GM12878 (cell line): ENCODE measurements around the gene DLG1. TPM values are rescaled to one million over a fixed set of nuclear protein-coding genes. Genes with fewer than 3 reads are reported as not detected.

Source experiments
- ATAC-seq: fragments of 200-7000 bp; cut with Tn5 transposase; 3 replicates; pipeline ENCODE4 v1.9.1; 2020; ENCODE audit warnings: mild to moderate bottlenecking, moderate library complexity
- BruUV-seq: library from RNA; stranded (reverse); fragments of 400-500 nt; replicated peaks from 2 replicates; lab custom pipeline; 2021; lab: Mats Ljungman, UMichigan
- CTCF ChIA-PET: fragments of 300-600 bp; sonication (Branson Sonifier 250); formaldehyde crosslinking; extraction: SDS; loops from one replicate; lab custom pipeline; 2021; ENCODE audit warnings: inconsistent platforms; lab: Yijun Ruan, JAX
- POLR2A ChIA-PET: fragments of 350-600 bp; formaldehyde crosslinking; extraction: SDS; loops from one replicate; lab custom pipeline; 2021; ENCODE audit warnings: inconsistent platforms; lab: Charles Lee
- RAD21 ChIA-PET: fragments of 300-600 bp; sonication (Branson Sonifier 250); formaldehyde crosslinking; loops from one replicate; lab custom pipeline; 2023; ENCODE audit warnings: antibody characterized with exemption; ENCODE audit not compliant: unreplicated experiment; lab: Charles Lee
- SMC1A ChIA-PET: fragments of 300-600 bp; sonication (Branson Sonifier 250); formaldehyde crosslinking; loops from one replicate; lab custom pipeline; 2023; ENCODE audit not compliant: unreplicated experiment, uncharacterized antibody; lab: Charles Lee
- DNase-seq: peaks from one replicate; pipeline ENCODE4 v3.0.0-alpha.2; 2011; ENCODE audit warnings: low read depth, low spot score
- FAIRE-seq: peaks from 3 replicates; lab custom pipeline; 2011; peaks lifted over from hg19 to GRCh38; lab: Jason Lieb, UNC
- H2AFZ ChIP-seq: 2 replicates; pipeline ENCODE4 v1.6.0; 2011; ENCODE audit warnings: low read depth, low read length, control low read depth; ENCODE audit not compliant: control insufficient read depth
- H3K27ac ChIP-seq: 2 replicates; pipeline ENCODE4 v1.5.1; 2011; ENCODE audit warnings: control low read depth; ENCODE audit not compliant: control insufficient read depth, insufficient read depth
- H3K27me3 ChIP-seq, 2 experiments: replicated peaks in 1 of 2; 2 replicates each; pipeline versions ENCODE4 v1.6.0 to v1.6.1; 2011; ENCODE audit warnings: low read length in 1 of 2; ENCODE audit not compliant: control insufficient read depth in 2 of 2, insufficient read depth in 2 of 2
- H3K36me3 ChIP-seq, 2 experiments: 2 replicates each; pipeline ENCODE4 v1.5.1; 2011; ENCODE audit warnings: low read length in 1 of 2; ENCODE audit not compliant: control insufficient read depth in 2 of 2, insufficient read depth in 2 of 2
- H3K4me1 ChIP-seq: 2 replicates; pipeline ENCODE4 v1.6.1; 2011; ENCODE audit warnings: mild to moderate bottlenecking, low read length, moderate library complexity, mixed read lengths; ENCODE audit not compliant: control insufficient read depth, insufficient read depth
- H3K4me2 ChIP-seq: 2 replicates; pipeline ENCODE4 v1.6.0; 2011; ENCODE audit warnings: control low read depth; ENCODE audit not compliant: control insufficient read depth, insufficient read depth
- H3K4me3 ChIP-seq: fragments of 200-600 bp; sonication (generic); 2 replicates; pipeline ENCODE4 v1.5.1; 2016
- H3K79me2 ChIP-seq: 2 replicates; pipeline ENCODE4 v1.6.0; 2011; ENCODE audit warnings: low read length; ENCODE audit not compliant: control insufficient read depth, insufficient read depth
- H3K9ac ChIP-seq: 2 replicates; pipeline ENCODE4 v1.8.0; 2011; ENCODE audit warnings: low read length, control low read depth, mixed read lengths; ENCODE audit not compliant: control insufficient read depth, insufficient read depth
- H3K9me3 ChIP-seq: replicated peaks from 3 replicates; pipeline ENCODE4 v1.5.1; 2011; ENCODE audit warnings: mild to moderate bottlenecking, low read length; ENCODE audit not compliant: control insufficient read depth, insufficient read depth
- H4K20me1 ChIP-seq: 2 replicates; pipeline ENCODE4 v1.6.0; 2011; ENCODE audit not compliant: control insufficient read depth, insufficient read depth
- CBFB ChIP-seq: IDR thresholded peaks from 2 replicates; pipeline ENCODE4 v1.6.1; 2016; ENCODE audit warnings: antibody characterized with exemption, low read depth
- FOS ChIP-seq: IDR thresholded peaks from 3 replicates; pipeline ENCODE4 v1.6.1; 2011; ENCODE audit warnings: borderline replicate concordance; ENCODE audit not compliant: insufficient read length; ENCODE audit errors: extremely low read depth
- FOXK2 ChIP-seq: fragments of 450-650 bp; IDR thresholded peaks from 2 replicates; pipeline ENCODE4 v1.6.1; 2017; ENCODE audit warnings: mild to moderate bottlenecking, moderate library complexity
- MEF2A ChIP-seq: IDR thresholded peaks from 2 replicates; pipeline ENCODE4 v1.6.1; 2011; ENCODE audit warnings: low read depth, mild to moderate bottlenecking, low read length, moderate library complexity; ENCODE audit not compliant: insufficient read depth
- MTA3 ChIP-seq: IDR thresholded peaks from 2 replicates; pipeline ENCODE4 v1.6.1; 2012; ENCODE audit warnings: low read length, inconsistent platforms, borderline replicate concordance
- NFYA ChIP-seq: IDR thresholded peaks from 2 replicates; pipeline ENCODE4 v1.6.1; 2011; ENCODE audit warnings: low read depth, mild to moderate bottlenecking, low read length, improper control_type of control experiment, borderline replicate concordance
- POLR2AphosphoS5 ChIP-seq: IDR thresholded peaks from 2 replicates; pipeline ENCODE4 v1.6.1; 2011; ENCODE audit warnings: mild to moderate bottlenecking, low read length, inconsistent platforms
- RUNX3 ChIP-seq: IDR thresholded peaks from 2 replicates; pipeline ENCODE4 v1.6.1; 2012; ENCODE audit warnings: low read length, inconsistent platforms
- SRF ChIP-seq, 2 experiments: IDR thresholded peaks; 2 replicates each; pipeline ENCODE4 v1.6.1; 2011; ENCODE audit warnings: low read depth in 2 of 2, low read length in 2 of 2, mild to moderate bottlenecking in 1 of 2, moderate library complexity in 1 of 2
- TBL1XR1 ChIP-seq: IDR thresholded peaks from 2 replicates; pipeline ENCODE4 v1.6.1; 2012; ENCODE audit warnings: low read depth, low read length, improper control_type of control experiment
- WRNIP1 ChIP-seq: IDR thresholded peaks from 2 replicates; pipeline ENCODE4 v1.6.1; 2011; ENCODE audit warnings: low read depth, low read length, improper control_type of control experiment, borderline replicate concordance
- ZBED1 ChIP-seq: IDR thresholded peaks from 2 replicates; pipeline ENCODE4 v1.6.1; 2016; ENCODE audit warnings: borderline replicate concordance
- ZNF274 ChIP-seq: IDR thresholded peaks from one replicate; pipeline ENCODE4 v1.8.0; 2011; ENCODE audit not compliant: insufficient read length, insufficient read depth
- WGBS: methylation state at CpG from one replicate; pipeline ENCODE4 v1.1.6; 2016; ENCODE audit warnings: low lambda C conversion rate; ENCODE audit not compliant: insufficient replicate concordance, insufficient coverage; ENCODE audit errors: missing lambda C conversion rate; 5-methylcytosine and 5-hydroxymethylcytosine counted together
- in situ Hi-C: fragments of 300-500 bp; cut with MboI; formaldehyde crosslinking; loops from 9 replicates; pipeline ENCODE4 v1.14.3; 2018; ENCODE audit warnings: mixed read lengths
- intact Hi-C: fragments of 100-400 bp; cut with micrococcal nuclease; formaldehyde crosslinking; loops from one replicate; pipeline ENCODE4 v1.14.2; 2022; ENCODE audit not compliant: unreplicated experiment
- polyA plus RNA-seq, 11 experiments: library from polyadenylated mRNA; depleted of rRNA in 4 of 11; unstranded in 6 of 11; stranded (reverse) in 5 of 11; fragments of >200 nt; fragmentation: Nextera tagmentation in 4 of 11; fragmentation: Illumina TruSeq in 1 of 11; extraction: Ambion mirVana in 4 of 11; extraction: Trizol in 1 of 11; gene quantifications; 1 replicate in 1 of 11; 2 replicates in 10 of 11; pipeline versions ENCODE4 v1.2.1 to v1.2.3, GENCODE V29; 2011 to 2016; ENCODE audit warnings: inconsistent platforms in 2 of 11, missing spikeins in 2 of 11, low read depth in 1 of 11
- total RNA-seq, 4 experiments: library from RNA; depleted of rRNA in 3 of 4; stranded (reverse); fragments of >200 nt in 3 of 4; fragmentation: Illumina TruSeq in 1 of 4; extraction: Trizol in 1 of 4; gene quantifications; 2 replicates each; pipeline versions ENCODE4 v1.2.1 to v1.2.3, GENCODE V29; 2013 to 2021
- TF ChIP-seq, protein P1 (sequence below): fragments of 450-650 bp; IDR thresholded peaks from 2 replicates; pipeline ENCODE4 v1.6.1; 2017; ENCODE audit warnings: low read depth, mild to moderate bottlenecking, moderate library complexity
- TF ChIP-seq, protein P2 (sequence below): fragments of 450-650 bp; IDR thresholded peaks from 2 replicates; pipeline ENCODE4 v1.6.1; 2016; ENCODE audit warnings: mild to moderate bottlenecking
- TF ChIP-seq, protein P3 (sequence below): fragments of 450-650 bp; IDR thresholded peaks from 2 replicates; pipeline ENCODE4 v1.6.1; 2016; ENCODE audit warnings: mild to moderate bottlenecking

The DLG1 gene
- total and polyA plus RNA-seq, 10 of the 15 experiments (the other 5 are each of a cell fraction or from before 2014, with no cell fraction given), result 9.2 to 63.1 (median 40.1) TPM

DNA sequence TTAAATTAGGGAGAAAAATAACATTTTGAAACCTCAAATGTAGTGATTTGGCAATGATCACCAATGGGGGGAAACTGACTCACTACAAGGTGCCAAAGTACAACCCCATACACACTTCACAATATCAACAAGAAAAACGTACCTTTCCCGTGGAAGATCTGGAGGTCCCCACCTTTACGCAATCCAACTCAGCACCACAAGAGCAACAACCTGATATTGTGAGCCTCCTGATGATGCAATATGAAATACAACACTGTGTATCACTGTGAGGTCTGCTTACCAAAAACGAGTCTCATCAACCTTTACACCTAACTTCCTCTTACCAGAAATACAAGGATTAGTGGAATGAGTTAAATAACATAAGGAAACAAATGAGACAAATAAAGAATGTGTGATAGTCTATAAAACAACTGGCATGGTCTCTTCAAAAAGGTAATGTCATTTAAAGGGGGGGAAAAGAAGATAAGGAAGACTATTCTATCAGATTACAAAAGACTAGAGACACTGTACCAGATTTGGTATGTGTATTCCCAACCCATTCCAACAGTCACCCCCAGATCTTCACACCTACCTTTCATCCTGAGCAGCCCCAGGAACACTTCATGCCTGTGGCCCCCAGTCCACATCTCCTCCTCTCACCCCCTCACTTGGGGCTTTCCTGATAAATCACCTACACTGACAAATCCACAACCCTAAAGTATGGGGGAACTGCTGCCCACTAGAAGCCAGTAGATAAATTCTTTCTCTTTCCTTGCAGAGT, 27.7 kb downstream of the DLG1 start:
- H3K27me3 ChIP-seq, result no peaks in the 10 kb centered on the region
- no peak overlapping the region for H3K4me3 ChIP-seq
- H3K9ac ChIP-seq, result no peak overlapping the region
- H3K79me2 ChIP-seq, result peaks cover 29% of the 10 kb centered on the region
- H3K4me2 ChIP-seq, result no peak overlapping the region
- H3K27ac ChIP-seq, result no peak overlapping the region
- ATAC-seq, result no peak
- no peak for DNase-seq
- ChIA-PET CTCF (no interaction called here), POLR2A (no interaction called here), RAD21 (no interaction called here), SMC1A (no interaction called here)
- peaks cover 0 to 3% of the 10 kb centered on the region in 2 experiments; a peak in 3 of 4 replicates for H3K36me3 ChIP-seq
- no peaks in the 10 kb centered on the region for H4K20me1 ChIP-seq
- H3K4me1 ChIP-seq, result no peaks in the 10 kb centered on the region
- FAIRE-seq, result no peak
- H2AFZ ChIP-seq, result no peak overlapping the region
- WGBS, result 85% methylated on average over 4 of the region's 4 CpGs
- in situ Hi-C loops (no loop called here), intact Hi-C loops (no loop called here)
- TF ChIP-seq RUNX3 (no peak), MTA3 (no peak), TBL1XR1 (no peak), ZNF274 (no peak), ZBED1 (no peak), NFYA (no peak), CBFB (no peak), MEF2A (no peak), SRF (IDR thresholded peaks at IDR 0.05; ENCODE audit: low read depth in 2 of 2, low read length in 2 of 2) (no peak), POLR2AphosphoS5 (no peak), FOXK2 (no peak), FOS (no peak), WRNIP1 (no peak)
- TF ChIP-seq, protein P1, sequence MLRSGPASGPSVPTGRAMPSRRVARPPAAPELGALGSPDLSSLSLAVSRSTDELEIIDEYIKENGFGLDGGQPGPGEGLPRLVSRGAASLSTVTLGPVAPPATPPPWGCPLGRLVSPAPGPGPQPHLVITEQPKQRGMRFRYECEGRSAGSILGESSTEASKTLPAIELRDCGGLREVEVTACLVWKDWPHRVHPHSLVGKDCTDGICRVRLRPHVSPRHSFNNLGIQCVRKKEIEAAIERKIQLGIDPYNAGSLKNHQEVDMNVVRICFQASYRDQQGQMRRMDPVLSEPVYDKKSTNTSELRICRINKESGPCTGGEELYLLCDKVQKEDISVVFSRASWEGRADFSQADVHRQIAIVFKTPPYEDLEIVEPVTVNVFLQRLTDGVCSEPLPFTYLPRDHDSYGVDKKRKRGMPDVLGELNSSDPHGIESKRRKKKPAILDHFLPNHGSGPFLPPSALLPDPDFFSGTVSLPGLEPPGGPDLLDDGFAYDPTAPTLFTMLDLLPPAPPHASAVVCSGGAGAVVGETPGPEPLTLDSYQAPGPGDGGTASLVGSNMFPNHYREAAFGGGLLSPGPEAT, result no peak
- TF ChIP-seq, protein P2, sequence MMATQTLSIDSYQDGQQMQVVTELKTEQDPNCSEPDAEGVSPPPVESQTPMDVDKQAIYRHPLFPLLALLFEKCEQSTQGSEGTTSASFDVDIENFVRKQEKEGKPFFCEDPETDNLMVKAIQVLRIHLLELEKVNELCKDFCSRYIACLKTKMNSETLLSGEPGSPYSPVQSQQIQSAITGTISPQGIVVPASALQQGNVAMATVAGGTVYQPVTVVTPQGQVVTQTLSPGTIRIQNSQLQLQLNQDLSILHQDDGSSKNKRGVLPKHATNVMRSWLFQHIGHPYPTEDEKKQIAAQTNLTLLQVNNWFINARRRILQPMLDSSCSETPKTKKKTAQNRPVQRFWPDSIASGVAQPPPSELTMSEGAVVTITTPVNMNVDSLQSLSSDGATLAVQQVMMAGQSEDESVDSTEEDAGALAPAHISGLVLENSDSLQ, result no peak
- TF ChIP-seq, protein P3, sequence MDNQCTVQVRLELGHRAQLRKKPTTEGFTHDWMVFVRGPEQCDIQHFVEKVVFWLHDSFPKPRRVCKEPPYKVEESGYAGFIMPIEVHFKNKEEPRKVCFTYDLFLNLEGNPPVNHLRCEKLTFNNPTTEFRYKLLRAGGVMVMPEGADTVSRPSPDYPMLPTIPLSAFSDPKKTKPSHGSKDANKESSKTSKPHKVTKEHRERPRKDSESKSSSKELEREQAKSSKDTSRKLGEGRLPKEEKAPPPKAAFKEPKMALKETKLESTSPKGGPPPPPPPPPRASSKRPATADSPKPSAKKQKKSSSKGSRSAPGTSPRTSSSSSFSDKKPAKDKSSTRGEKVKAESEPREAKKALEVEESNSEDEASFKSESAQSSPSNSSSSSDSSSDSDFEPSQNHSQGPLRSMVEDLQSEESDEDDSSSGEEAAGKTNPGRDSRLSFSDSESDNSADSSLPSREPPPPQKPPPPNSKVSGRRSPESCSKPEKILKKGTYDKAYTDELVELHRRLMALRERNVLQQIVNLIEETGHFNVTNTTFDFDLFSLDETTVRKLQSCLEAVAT, result no peak
- H3K9me3 ChIP-seq, result no peaks in the 10 kb centered on the region
- no TSS peak for BruUV-seq
